GM12892 (cell line): ENCODE measurements around the gene PKDREJ.
A peak's percentile ranks its signal among the peaks of the same experiment; 100 is the strongest.

ENCODE experiments used
- DNase-seq: peaks from one replicate; pipeline ENCODE4 v3.0.0; 2011; ENCODE audit not compliant: insufficient read length
- FAIRE-seq: peaks from 2 replicates; lab custom pipeline; 2011; peaks lifted over from hg19 to GRCh38; lab: Jason Lieb, UNC
- POLR2A ChIP-seq: IDR thresholded peaks from 2 replicates; pipeline ENCODE4 v1.6.1; 2011; ENCODE audit warnings: low read depth, low read length, control low read depth
- POLR2AphosphoS5 ChIP-seq: IDR thresholded peaks from 2 replicates; pipeline ENCODE4 v1.6.1; 2011; ENCODE audit warnings: low read depth, low read length, control low read depth
- TAF1 ChIP-seq: IDR thresholded peaks from 2 replicates; pipeline ENCODE4 v1.6.1; 2011; ENCODE audit warnings: low read depth, mild to moderate bottlenecking, control low read depth, low read length, borderline replicate concordance

Gene PKDREJ

GRCh38 chr22:46295277-46295971 is 32.3 kb upstream of the PKDREJ start:
- TF ChIP-seq POLR2AphosphoS5 (0 out of 2 replicates have a peak, but pooled peaks have one; percentile 21), POLR2A (no peak)
- FAIRE-seq (no peak), DNase-seq (no peak)

- DNase-seq (no peak), FAIRE-seq (no peak)
- TF ChIP-seq POLR2AphosphoS5 = no peak
- TF ChIP-seq POLR2A = no peak
- TF ChIP-seq TAF1 = no peak
Observed at GRCh38 chr22:46294784-46295183, 31.6 kb upstream of the PKDREJ start.

- no peak for TF ChIP-seq TAF1
- no peak for TF ChIP-seq POLR2A
- no peak for TF ChIP-seq POLR2AphosphoS5
- FAIRE-seq (no peak), DNase-seq (no peak)
Observed at GRCh38 chr22:46293577-46294260, 30.6 kb upstream of the PKDREJ start.

- no peak for DNase-seq
- no peak for FAIRE-seq
- TF ChIP-seq TAF1 = no peak
- TF ChIP-seq POLR2A = no peak
- no peak for TF ChIP-seq POLR2AphosphoS5
Observed at GRCh38 chr22:46292732-46293131, 29.6 kb upstream of the PKDREJ start.

- no peak for DNase-seq
- no peak for TF ChIP-seq POLR2A
- TF ChIP-seq POLR2AphosphoS5 = no peak
- no peak for TF ChIP-seq TAF1
- no peak for FAIRE-seq
Observed at GRCh38 chr22:46292173-46292572, 29.0 kb upstream of the PKDREJ start.

GRCh38 chr22:46290843-46291785 is 28.0 kb upstream of the PKDREJ start:
- no peak for TF ChIP-seq POLR2A
- no peak for TF ChIP-seq TAF1
- no peak for TF ChIP-seq POLR2AphosphoS5
- DNase-seq = no peak
- no peak for FAIRE-seq

GRCh38 chr22:46290121-46290842 is 27.1 kb upstream of the PKDREJ start:
- FAIRE-seq = no peak

GRCh38 chr22:46289244-46289891 is 26.2 kb upstream of the PKDREJ start:
- no peak for FAIRE-seq
- TF ChIP-seq TAF1 = no peak
- TF ChIP-seq POLR2AphosphoS5 = peak; percentile 16; the same call in 1 of the 2 replicates
- DNase-seq = no peak

More at GRCh38 chr22:46290121-46290842, 27.1 kb upstream of the PKDREJ start:
- no peak for TF ChIP-seq TAF1
- TF ChIP-seq POLR2AphosphoS5 = no peak
- no peak for TF ChIP-seq POLR2A
- no peak for DNase-seq

GRCh38 chr22:46288846-46289243 is 25.7 kb upstream of the PKDREJ start:
- DNase-seq (no peak), FAIRE-seq (peak; percentile 24)
- TF ChIP-seq POLR2A (no peak), TAF1 (no peak), POLR2AphosphoS5 (no peak)

- DNase-seq (peak; percentile 93), FAIRE-seq (peak; percentile 99)
- peak; percentile 91 for TF ChIP-seq POLR2AphosphoS5
- peak; percentile 93 for TF ChIP-seq POLR2A
- TF ChIP-seq TAF1 = peak; percentile 54; the same call in 1 of the 2 replicates
Observed at GRCh38 chr22:46287873-46288751, 25.0 kb upstream of the PKDREJ start.
